GM12872 (cell line): ENCODE data around the gene P2RY2.

Experiments
- TF ChIP-seq, protein P1 (sequence below): IDR thresholded peaks from 3 replicates; pipeline ENCODE4 v1.5.1; 2011; ENCODE audit warnings: low read depth, mild to moderate bottlenecking, low read length, moderate library complexity; ENCODE audit not compliant: insufficient read depth

The P2RY2 gene

DNA sequence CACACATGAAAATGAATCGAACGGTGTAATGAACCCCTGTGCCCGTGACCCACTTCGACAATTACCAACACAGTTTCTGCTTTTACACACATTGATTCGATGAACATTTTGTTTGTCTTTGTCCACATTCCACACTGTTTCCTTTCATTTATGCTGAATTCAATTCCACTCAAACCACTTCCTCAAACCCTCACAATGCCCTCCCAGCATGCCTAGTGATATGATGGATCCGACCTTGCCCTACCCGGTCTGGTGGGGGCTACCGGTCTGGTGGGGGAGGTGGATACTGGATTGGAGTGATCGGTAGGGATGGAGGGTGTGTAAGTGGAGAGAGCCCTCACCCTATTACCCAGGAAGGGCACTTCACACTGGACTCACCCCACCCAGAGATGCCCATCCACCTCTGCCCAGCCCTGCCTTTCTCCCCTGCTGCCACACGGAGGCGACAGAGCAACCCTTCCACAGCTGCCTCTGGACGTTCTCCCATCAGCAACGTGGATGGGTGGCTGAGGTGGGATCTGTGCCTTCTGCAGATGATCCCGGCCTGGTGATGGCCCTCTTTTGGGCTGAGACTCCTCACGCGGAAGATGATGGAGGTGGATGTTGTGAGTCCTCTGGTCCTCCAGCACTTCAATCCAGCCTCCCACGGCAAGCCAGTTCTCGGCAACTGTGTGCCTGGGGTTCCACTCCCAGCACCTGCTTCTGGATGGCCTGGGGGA is 33.0 kb upstream of the P2RY2 start:
- TF ChIP-seq, protein P1, sequence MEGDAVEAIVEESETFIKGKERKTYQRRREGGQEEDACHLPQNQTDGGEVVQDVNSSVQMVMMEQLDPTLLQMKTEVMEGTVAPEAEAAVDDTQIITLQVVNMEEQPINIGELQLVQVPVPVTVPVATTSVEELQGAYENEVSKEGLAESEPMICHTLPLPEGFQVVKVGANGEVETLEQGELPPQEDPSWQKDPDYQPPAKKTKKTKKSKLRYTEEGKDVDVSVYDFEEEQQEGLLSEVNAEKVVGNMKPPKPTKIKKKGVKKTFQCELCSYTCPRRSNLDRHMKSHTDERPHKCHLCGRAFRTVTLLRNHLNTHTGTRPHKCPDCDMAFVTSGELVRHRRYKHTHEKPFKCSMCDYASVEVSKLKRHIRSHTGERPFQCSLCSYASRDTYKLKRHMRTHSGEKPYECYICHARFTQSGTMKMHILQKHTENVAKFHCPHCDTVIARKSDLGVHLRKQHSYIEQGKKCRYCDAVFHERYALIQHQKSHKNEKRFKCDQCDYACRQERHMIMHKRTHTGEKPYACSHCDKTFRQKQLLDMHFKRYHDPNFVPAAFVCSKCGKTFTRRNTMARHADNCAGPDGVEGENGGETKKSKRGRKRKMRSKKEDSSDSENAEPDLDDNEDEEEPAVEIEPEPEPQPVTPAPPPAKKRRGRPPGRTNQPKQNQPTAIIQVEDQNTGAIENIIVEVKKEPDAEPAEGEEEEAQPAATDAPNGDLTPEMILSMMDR = peak; percentile 99

DNA sequence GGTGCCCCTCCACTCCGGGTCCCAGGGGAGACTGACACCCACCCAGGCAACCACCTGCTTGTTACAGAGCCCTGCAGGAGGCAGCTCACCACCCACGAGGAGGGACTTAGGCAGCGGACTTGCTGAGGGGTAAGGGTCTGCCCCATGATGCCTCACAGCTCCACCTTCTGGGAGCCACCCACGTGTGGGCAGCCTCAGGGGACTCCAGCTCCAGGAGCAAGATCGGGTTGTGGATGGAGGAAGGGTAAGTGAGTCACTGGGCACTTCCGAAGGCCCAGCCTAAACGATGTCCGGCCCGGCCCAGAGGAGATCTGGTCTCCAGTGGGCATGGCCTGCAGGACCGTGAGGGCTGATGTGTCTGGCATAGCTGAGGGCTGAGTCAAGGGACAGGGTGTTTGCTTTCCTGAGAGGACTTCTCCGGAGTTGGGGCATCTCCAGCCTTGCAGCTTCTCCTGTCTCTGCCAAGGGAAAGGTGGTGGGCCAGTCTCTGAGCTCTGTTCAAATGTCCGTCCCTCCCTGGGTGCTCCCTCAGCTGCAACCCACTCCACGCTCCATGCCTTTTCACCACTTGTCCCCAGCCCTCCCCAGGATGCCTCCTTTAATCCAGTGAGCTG is 32.3 kb upstream of the P2RY2 start:
- TF ChIP-seq, protein P1 = no peak

DNA sequence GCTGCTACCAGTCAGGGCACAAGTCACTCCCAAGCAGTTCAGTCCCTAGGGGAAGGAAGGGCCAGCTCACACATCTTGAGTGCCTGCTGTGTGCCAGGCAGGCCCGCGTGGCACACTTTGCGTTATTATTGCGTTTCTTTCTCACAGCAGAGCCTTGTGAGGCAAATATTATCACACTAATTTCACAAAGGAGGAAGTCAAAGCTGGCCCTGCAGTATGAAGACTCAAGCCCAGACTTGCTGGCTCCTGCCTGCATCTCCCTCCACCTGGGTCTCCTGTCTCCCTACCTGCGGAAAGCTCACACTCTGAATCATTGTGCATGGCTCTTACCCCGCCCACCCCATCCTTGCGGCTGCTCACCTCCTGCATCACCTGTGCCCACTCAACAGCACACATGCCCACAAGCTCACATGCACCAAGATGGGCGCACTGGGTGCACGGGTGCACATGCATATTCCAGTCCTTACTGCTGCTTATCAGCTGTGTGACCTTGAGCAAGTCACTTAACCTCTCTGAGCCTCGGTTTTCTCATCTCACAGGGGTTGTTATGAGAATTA is 31.7 kb upstream of the P2RY2 start:
- TF ChIP-seq, protein P1 = no peak

DNA sequence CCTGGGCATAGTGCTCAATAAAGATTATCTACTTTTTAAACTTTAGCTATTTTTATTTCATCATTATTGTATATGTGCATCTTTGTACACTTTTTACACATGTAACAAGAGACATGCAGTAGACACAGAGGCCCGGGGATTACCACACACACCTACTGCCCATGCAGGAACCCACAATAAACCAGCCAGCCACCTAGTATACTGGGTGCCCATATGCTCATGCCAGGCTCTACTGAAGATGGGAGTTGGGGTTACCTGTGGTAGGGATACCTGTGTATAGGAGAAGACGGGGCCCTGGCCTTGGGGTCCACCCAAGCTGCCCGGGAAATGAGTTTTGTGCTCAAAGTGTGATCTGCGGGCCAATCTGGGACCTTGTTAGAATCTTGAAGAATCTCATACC is 31.2 kb upstream of the P2RY2 start:
- TF ChIP-seq, protein P1 = no peak

DNA sequence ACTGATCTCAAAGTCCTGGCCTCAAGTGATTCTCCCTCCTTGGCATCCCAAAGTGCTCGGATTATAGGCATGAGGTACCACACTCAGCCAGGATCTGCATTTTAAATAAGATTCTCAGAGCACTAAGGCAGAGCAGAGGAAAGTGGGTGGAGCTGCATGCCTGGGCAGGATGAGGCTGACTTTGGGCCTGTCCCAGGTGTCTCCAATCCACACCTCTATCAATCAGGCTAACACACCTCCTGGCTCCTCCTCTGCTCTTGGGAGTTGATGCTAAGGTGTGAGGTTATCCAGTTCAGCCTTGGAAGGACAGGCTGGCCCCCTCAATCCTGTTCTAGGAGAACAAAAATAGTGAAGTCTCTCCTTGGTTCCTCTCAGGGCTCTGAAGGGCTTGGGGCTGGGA is 30.2 kb upstream of the P2RY2 start:
- TF ChIP-seq, protein P1 = no peak

DNA sequence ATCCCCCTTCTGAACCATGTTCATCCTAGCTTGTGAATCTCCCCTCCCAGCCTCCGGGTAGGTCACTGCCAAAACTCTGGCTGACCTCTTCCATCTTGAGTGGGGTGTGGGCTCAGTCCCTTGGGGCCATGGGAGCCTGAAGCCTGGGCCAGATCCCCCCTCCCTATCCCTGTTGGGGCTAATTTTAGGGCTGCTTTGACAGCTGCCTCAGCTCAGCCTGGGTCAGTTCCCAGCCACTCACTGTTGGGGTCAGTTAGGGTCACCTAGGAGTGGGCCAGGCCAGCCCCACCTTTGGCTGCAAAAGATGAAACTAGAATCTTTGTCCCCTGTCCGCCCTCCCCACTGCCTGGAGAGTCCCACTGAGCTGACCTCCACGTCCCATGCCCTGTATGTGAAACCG is 29.8 kb upstream of the P2RY2 start:
- TF ChIP-seq, protein P1 = no peak

DNA sequence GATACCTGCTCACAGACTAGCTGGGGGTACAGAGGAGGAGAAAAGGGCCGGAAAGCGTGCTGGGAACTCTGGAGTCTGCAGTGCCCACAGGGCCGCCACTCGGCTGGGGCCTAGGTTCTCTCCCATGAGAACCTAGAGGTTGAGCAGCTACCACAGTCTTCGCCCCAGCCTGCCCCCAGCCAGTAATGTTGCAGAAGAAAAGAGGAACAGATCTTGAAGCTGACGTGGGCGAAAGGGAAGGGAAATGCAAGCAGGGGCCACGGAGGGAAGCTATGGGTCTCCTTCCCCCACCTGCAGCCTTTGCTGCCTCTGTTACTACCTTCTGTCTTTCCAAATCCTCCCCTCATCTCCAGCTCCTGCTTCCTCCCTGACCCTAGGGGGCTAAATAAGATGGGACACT is 28.8 kb upstream of the P2RY2 start:
- TF ChIP-seq, protein P1 = no peak
